H1 (cell line): ENCODE results near the gene SHROOM2. TPM values are rescaled to one million over a fixed set of nuclear protein-coding genes. Genes with fewer than 3 reads are reported as not detected.

ENCODE experiments used
- EGR1 ChIP-seq: IDR thresholded peaks from 2 replicates; pipeline ENCODE4 v1.6.1; 2011; ENCODE audit warnings: low read depth, low read length, borderline replicate concordance
- SAP30 ChIP-seq: fragments of 300-600 bp; sonication (generic); IDR thresholded peaks from 2 replicates; pipeline ENCODE4 v1.7.1; 2012; ENCODE audit warnings: low read length, moderate library complexity, mild to moderate bottlenecking, inconsistent platforms; ENCODE audit not compliant: insufficient read depth, insufficient replicate concordance
- SIRT6 ChIP-seq: IDR thresholded peaks from one replicate; pipeline ENCODE4 v1.7.1; 2012; ENCODE audit warnings: low read length, inconsistent platforms
- polyA plus RNA-seq, 7 experiments: library from polyadenylated mRNA; depleted of rRNA in 3 of 7; stranded (reverse) in 5 of 7; unstranded in 2 of 7; fragments of >200 nt in 5 of 7; fragments of 200-250 nt in 2 of 7; gene quantifications; 1 replicate in 5 of 7; 2 replicates in 1 of 7; 4 replicates in 1 of 7; pipeline versions ENCODE4 v1.2.1 to v1.2.3, GENCODE V29; 2011 to 2013; ENCODE audit warnings: missing spikeins in 2 of 7, mixed read lengths in 2 of 7
- total RNA-seq: library from RNA; stranded (reverse); fragmentation: NEBNext Ultra II Directional; extraction: Animal tissue kit (Norgen Biotek cat#: 25700); gene quantifications from 2 replicates; pipeline ENCODE4 v1.2.1, GENCODE V29; 2021
- TF ChIP-seq, protein P1 (sequence below): fragments of 300-600 bp; sonication (generic); IDR thresholded peaks from 2 replicates; pipeline ENCODE4 v1.7.1; 2012; ENCODE audit warnings: low read length, moderate library complexity, mild to moderate bottlenecking, inconsistent platforms; ENCODE audit not compliant: insufficient replicate concordance
- TF ChIP-seq, protein P2 (sequence below), 3 experiments: IDR thresholded peaks; 1 replicate in 2 of 3; 2 replicates in 1 of 3; pipeline versions ENCODE4 v1.5.1 to v1.6.1; 2011; ENCODE audit warnings: low read length in 3 of 3, mild to moderate bottlenecking in 3 of 3, inconsistent platforms in 2 of 3, low read depth in 1 of 3, moderate library complexity in 1 of 3; ENCODE audit not compliant: insufficient read depth in 1 of 3; ENCODE audit errors: control extremely low read depth in 1 of 3

Gene SHROOM2
- total and polyA plus RNA-seq, 2 of the 8 experiments (the other 6 are each of a cell fraction or from before 2014, with no cell fraction given) = 3.4 to 14.2 TPM

DNA sequence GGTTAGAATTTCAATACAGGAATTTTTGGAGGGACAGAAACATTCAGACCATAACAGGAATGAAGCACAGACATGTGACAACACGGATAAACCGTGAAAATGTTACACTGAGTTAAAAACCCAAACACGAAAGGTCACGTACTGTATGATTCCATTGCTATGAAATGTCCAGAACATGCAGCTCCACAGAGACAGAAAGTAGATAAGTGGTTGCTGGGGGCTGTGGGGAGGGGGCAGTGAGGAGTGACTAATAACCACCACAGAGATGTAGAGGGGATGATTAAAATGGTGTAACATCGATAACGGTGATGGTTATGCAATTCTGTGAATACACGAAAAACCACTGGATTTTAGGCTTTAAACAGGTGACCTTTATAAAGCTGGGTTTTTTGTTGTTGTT, 28.9 kb upstream of the SHROOM2 start (continued):
- TF ChIP-seq, protein P1, sequence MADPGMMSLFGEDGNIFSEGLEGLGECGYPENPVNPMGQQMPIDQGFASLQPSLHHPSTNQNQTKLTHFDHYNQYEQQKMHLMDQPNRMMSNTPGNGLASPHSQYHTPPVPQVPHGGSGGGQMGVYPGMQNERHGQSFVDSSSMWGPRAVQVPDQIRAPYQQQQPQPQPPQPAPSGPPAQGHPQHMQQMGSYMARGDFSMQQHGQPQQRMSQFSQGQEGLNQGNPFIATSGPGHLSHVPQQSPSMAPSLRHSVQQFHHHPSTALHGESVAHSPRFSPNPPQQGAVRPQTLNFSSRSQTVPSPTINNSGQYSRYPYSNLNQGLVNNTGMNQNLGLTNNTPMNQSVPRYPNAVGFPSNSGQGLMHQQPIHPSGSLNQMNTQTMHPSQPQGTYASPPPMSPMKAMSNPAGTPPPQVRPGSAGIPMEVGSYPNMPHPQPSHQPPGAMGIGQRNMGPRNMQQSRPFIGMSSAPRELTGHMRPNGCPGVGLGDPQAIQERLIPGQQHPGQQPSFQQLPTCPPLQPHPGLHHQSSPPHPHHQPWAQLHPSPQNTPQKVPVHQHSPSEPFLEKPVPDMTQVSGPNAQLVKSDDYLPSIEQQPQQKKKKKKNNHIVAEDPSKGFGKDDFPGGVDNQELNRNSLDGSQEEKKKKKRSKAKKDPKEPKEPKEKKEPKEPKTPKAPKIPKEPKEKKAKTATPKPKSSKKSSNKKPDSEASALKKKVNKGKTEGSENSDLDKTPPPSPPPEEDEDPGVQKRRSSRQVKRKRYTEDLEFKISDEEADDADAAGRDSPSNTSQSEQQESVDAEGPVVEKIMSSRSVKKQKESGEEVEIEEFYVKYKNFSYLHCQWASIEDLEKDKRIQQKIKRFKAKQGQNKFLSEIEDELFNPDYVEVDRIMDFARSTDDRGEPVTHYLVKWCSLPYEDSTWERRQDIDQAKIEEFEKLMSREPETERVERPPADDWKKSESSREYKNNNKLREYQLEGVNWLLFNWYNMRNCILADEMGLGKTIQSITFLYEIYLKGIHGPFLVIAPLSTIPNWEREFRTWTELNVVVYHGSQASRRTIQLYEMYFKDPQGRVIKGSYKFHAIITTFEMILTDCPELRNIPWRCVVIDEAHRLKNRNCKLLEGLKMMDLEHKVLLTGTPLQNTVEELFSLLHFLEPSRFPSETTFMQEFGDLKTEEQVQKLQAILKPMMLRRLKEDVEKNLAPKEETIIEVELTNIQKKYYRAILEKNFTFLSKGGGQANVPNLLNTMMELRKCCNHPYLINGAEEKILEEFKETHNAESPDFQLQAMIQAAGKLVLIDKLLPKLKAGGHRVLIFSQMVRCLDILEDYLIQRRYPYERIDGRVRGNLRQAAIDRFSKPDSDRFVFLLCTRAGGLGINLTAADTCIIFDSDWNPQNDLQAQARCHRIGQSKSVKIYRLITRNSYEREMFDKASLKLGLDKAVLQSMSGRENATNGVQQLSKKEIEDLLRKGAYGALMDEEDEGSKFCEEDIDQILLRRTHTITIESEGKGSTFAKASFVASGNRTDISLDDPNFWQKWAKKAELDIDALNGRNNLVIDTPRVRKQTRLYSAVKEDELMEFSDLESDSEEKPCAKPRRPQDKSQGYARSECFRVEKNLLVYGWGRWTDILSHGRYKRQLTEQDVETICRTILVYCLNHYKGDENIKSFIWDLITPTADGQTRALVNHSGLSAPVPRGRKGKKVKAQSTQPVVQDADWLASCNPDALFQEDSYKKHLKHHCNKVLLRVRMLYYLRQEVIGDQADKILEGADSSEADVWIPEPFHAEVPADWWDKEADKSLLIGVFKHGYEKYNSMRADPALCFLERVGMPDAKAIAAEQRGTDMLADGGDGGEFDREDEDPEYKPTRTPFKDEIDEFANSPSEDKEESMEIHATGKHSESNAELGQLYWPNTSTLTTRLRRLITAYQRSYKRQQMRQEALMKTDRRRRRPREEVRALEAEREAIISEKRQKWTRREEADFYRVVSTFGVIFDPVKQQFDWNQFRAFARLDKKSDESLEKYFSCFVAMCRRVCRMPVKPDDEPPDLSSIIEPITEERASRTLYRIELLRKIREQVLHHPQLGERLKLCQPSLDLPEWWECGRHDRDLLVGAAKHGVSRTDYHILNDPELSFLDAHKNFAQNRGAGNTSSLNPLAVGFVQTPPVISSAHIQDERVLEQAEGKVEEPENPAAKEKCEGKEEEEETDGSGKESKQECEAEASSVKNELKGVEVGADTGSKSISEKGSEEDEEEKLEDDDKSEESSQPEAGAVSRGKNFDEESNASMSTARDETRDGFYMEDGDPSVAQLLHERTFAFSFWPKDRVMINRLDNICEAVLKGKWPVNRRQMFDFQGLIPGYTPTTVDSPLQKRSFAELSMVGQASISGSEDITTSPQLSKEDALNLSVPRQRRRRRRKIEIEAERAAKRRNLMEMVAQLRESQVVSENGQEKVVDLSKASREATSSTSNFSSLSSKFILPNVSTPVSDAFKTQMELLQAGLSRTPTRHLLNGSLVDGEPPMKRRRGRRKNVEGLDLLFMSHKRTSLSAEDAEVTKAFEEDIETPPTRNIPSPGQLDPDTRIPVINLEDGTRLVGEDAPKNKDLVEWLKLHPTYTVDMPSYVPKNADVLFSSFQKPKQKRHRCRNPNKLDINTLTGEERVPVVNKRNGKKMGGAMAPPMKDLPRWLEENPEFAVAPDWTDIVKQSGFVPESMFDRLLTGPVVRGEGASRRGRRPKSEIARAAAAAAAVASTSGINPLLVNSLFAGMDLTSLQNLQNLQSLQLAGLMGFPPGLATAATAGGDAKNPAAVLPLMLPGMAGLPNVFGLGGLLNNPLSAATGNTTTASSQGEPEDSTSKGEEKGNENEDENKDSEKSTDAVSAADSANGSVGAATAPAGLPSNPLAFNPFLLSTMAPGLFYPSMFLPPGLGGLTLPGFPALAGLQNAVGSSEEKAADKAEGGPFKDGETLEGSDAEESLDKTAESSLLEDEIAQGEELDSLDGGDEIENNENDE = no peak
- TF ChIP-seq EGR1 (no peak), SAP30 (no peak), SIRT6 (no peak)
- TF ChIP-seq, protein P2, sequence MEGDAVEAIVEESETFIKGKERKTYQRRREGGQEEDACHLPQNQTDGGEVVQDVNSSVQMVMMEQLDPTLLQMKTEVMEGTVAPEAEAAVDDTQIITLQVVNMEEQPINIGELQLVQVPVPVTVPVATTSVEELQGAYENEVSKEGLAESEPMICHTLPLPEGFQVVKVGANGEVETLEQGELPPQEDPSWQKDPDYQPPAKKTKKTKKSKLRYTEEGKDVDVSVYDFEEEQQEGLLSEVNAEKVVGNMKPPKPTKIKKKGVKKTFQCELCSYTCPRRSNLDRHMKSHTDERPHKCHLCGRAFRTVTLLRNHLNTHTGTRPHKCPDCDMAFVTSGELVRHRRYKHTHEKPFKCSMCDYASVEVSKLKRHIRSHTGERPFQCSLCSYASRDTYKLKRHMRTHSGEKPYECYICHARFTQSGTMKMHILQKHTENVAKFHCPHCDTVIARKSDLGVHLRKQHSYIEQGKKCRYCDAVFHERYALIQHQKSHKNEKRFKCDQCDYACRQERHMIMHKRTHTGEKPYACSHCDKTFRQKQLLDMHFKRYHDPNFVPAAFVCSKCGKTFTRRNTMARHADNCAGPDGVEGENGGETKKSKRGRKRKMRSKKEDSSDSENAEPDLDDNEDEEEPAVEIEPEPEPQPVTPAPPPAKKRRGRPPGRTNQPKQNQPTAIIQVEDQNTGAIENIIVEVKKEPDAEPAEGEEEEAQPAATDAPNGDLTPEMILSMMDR (IDR thresholded peaks at IDR 0.05; ENCODE audit: control extremely low read depth in 1 of 3, insufficient read depth in 1 of 3, low read depth in 1 of 3, low read length in 3 of 3) = no peak
